BE2C (cell line): ENCODE data around the gene TPT1.
"Not testable (repeated sequence)": the region's sequence is repeated elsewhere in the genome, so short reads cannot be mapped to it uniquely, and the experiment has no call there.

Source experiments
- DNase-seq: peaks from one replicate; pipeline ENCODE4 v3.0.0-alpha.2; 2020
- H3K27me3 ChIP-seq: fragments of 250-450 bp; sonication (Bioruptor Pico); 2 replicates; pipeline ENCODE4 v1.5.1; 2020; ENCODE audit warnings: mild to moderate bottlenecking
- H3K36me3 ChIP-seq: fragments of 250-450 bp; sonication (Bioruptor Pico); 2 replicates; pipeline ENCODE4 v1.5.1; 2020; ENCODE audit warnings: mild to moderate bottlenecking
- H3K4me1 ChIP-seq: fragments of 250-450 bp; sonication (Bioruptor Pico); 2 replicates; pipeline ENCODE4 v1.5.1; 2020
- H3K4me3 ChIP-seq: 2 replicates; pipeline ENCODE4 v1.5.1; 2011; ENCODE audit warnings: low read depth, low read length
- H3K9me3 ChIP-seq: fragments of 250-450 bp; sonication (Bioruptor Pico); 2 replicates; pipeline ENCODE4 v1.5.1; 2020
- CTCF ChIP-seq: IDR thresholded peaks from 2 replicates; pipeline ENCODE4 v1.5.1; 2012; ENCODE audit warnings: mild to moderate bottlenecking, low read depth, low read length

Gene TPT1

GRCh38 chr13:45301263-45301662 is 39.7 kb downstream of the TPT1 start:
- Histone ChIP-seq H3K9me3 (no peaks in the 10 kb centered on the region; the same call in 1 of the 2 replicates), H3K4me3 (no peak overlapping the region), H3K36me3 (no peaks in the 10 kb centered on the region), H3K27me3 (peaks cover 3% of the 10 kb centered on the region; the same call in 1 of the 2 replicates), H3K4me1 (no peaks in the 10 kb centered on the region)
- DNase-seq = no peak
- no peak for TF ChIP-seq CTCF

GRCh38 chr13:45300190-45300985 is 40.6 kb downstream of the TPT1 start:
- H3K36me3 ChIP-seq = no peaks in the 10 kb centered on the region
- TF ChIP-seq CTCF = no peak
- DNase-seq = no peak
- no peaks in the 10 kb centered on the region for H3K4me1 ChIP-seq
- no peak overlapping the region for H3K4me3 ChIP-seq
- H3K9me3 ChIP-seq = no peaks in the 10 kb centered on the region; the same call in 1 of the 2 replicates
- peaks cover 3% of the 10 kb centered on the region; the same call in 1 of the 2 replicates for H3K27me3 ChIP-seq

GRCh38 chr13:45299194-45299593 is 41.8 kb downstream of the TPT1 start:
- H3K27me3 ChIP-seq = peaks cover 3% of the 10 kb centered on the region; the same call in 1 of the 2 replicates
- no peaks in the 10 kb centered on the region; the same call in 1 of the 2 replicates for H3K9me3 ChIP-seq
- no peak for TF ChIP-seq CTCF
- H3K4me3 ChIP-seq = no peak overlapping the region
- no peaks in the 10 kb centered on the region for H3K4me1 ChIP-seq
- H3K36me3 ChIP-seq = no peaks in the 10 kb centered on the region
- DNase-seq = no peak

GRCh38 chr13:45298550-45298949 is 42.4 kb downstream of the TPT1 start:
- not testable (repeated sequence) for H3K4me1 ChIP-seq, H3K9me3 ChIP-seq, DNase-seq, H3K36me3 ChIP-seq, H3K4me3 ChIP-seq, H3K27me3 ChIP-seq

GRCh38 chr13:45298206-45298505 is 42.8 kb downstream of the TPT1 start:
- Histone ChIP-seq H3K36me3 (no peaks in the 10 kb centered on the region), H3K27me3 (peaks cover 3% of the 10 kb centered on the region; the same call in 1 of the 2 replicates), H3K4me1 (no peaks in the 10 kb centered on the region), H3K9me3 (no peaks in the 10 kb centered on the region; the same call in 1 of the 2 replicates), H3K4me3 (no peak overlapping the region)
- no peak for DNase-seq
- TF ChIP-seq CTCF = no peak

GRCh38 chr13:45297456-45298205 is 43.4 kb downstream of the TPT1 start:
- no peak for DNase-seq
- TF ChIP-seq CTCF = no peak
- H3K27me3 ChIP-seq = peaks cover 3% of the 10 kb centered on the region; the same call in 1 of the 2 replicates
- no peaks in the 10 kb centered on the region for H3K36me3 ChIP-seq
- no peaks in the 10 kb centered on the region; the same call in 1 of the 2 replicates for H3K9me3 ChIP-seq
- H3K4me3 ChIP-seq = no peak overlapping the region
- H3K4me1 ChIP-seq = no peaks in the 10 kb centered on the region
